H1 (cell line): ENCODE results near the gene ITSN1. TPM values are rescaled to one million over a fixed set of nuclear protein-coding genes. Genes with fewer than 3 reads are reported as not detected.

Experiments
- CTCF ChIA-PET: fragments of 300-600 bp; sonication (Branson Sonifier 250); formaldehyde crosslinking; loops from one replicate; lab custom pipeline; 2021; ENCODE audit not compliant: partially characterized antibody; lab: Charles Lee
- POLR2A ChIA-PET: fragments of 300-600 bp; sonication (Branson Sonifier 250); formaldehyde crosslinking; loops from one replicate; lab custom pipeline; 2021; ENCODE audit warnings: inconsistent platforms; ENCODE audit not compliant: partially characterized antibody; lab: Charles Lee
- DNase-seq, 2 experiments: peaks; one replicate each; pipeline versions ENCODE4 v3.0.0 to v3.0.0-alpha.2; 2010 to 2022; ENCODE audit warnings: low spot score in 2 of 2, low read depth in 1 of 2, mixed read lengths in 1 of 2
- FAIRE-seq: peaks from 2 replicates; lab custom pipeline; 2011; peaks lifted over from hg19 to GRCh38; lab: Jason Lieb, UNC
- H2AFZ ChIP-seq: 2 replicates; pipeline ENCODE4 v1.8.1; 2012; ENCODE audit warnings: low read length, inconsistent platforms
- H2AK5ac ChIP-seq: 2 replicates; pipeline ENCODE4 v1.6.1; 2013; ENCODE audit warnings: low read depth, low read length
- H2BK120ac ChIP-seq: replicated peaks from 2 replicates; pipeline ENCODE3; 2013; ENCODE audit warnings: low read depth, low read length, inconsistent platforms
- H2BK12ac ChIP-seq: 2 replicates; pipeline ENCODE4 v1.6.1; 2013; ENCODE audit warnings: low read depth, low read length
- H2BK15ac ChIP-seq: 2 replicates; pipeline ENCODE4 v1.6.1; 2013; ENCODE audit warnings: low read length
- H2BK20ac ChIP-seq: 2 replicates; pipeline ENCODE4 v1.6.1; 2013; ENCODE audit warnings: low read length
- H2BK5ac ChIP-seq: 2 replicates; pipeline ENCODE4 v1.6.1; 2013; ENCODE audit warnings: low read depth, low read length
- H3K14ac ChIP-seq: 2 replicates; pipeline ENCODE4 v1.6.1; 2013; ENCODE audit warnings: inconsistent platforms; ENCODE audit not compliant: insufficient read length
- H3K18ac ChIP-seq: 2 replicates; pipeline ENCODE4 v1.6.1; 2013; ENCODE audit warnings: low read length; ENCODE audit errors: extremely low read depth
- H3K23ac ChIP-seq: 2 replicates; pipeline ENCODE4 v1.6.1; 2013; ENCODE audit warnings: inconsistent platforms; ENCODE audit not compliant: insufficient read length
- H3K23me2 ChIP-seq: 2 replicates; pipeline ENCODE4 v1.6.1; 2013; ENCODE audit warnings: low read depth, low read length
- H3K27ac ChIP-seq: 2 replicates; pipeline ENCODE4 v1.6.1; 2011; ENCODE audit warnings: low read depth, low read length, inconsistent platforms
- H3K27me3 ChIP-seq, 4 experiments: replicated peaks in 1 of 4; 1 replicate in 1 of 4; 2 replicates in 3 of 4; pipeline versions ENCODE4 v1.6.1 to v1.8.1; 2011 to 2013; ENCODE audit warnings: low read length in 3 of 4, mild to moderate bottlenecking in 3 of 4, inconsistent platforms in 2 of 4, mixed read lengths in 2 of 4, moderate library complexity in 1 of 4; ENCODE audit not compliant: control insufficient read depth in 3 of 4, insufficient read depth in 3 of 4; ENCODE audit errors: extremely low read depth in 1 of 4
- H3K36me3 ChIP-seq, 4 experiments: 2 replicates each; pipeline versions ENCODE4 v1.6.1 to v1.8.1; 2011 to 2013; ENCODE audit warnings: mild to moderate bottlenecking in 4 of 4, low read length in 3 of 4, moderate library complexity in 2 of 4, control low read depth in 1 of 4, inconsistent platforms in 1 of 4; ENCODE audit not compliant: insufficient read depth in 4 of 4, control insufficient read depth in 2 of 4
- H3K4ac ChIP-seq: replicated peaks from 2 replicates; pipeline ENCODE3; 2013; ENCODE audit warnings: low read length, low read depth, mixed read lengths, inconsistent platforms; ENCODE audit not compliant: insufficient read length
- H3K4me1 ChIP-seq, 4 experiments: replicated peaks in 1 of 4; 1 replicate in 1 of 4; 2 replicates in 3 of 4; pipeline versions ENCODE4 v1.6.1 to v1.8.1; 2011 to 2013; ENCODE audit warnings: low read length in 3 of 4, inconsistent platforms in 2 of 4, mixed read lengths in 1 of 4; ENCODE audit not compliant: insufficient read depth in 4 of 4, control insufficient read depth in 3 of 4
- H3K4me2 ChIP-seq, 2 experiments: 2 replicates each; pipeline versions ENCODE4 v1.6.1 to v1.8.1; 2011 to 2013; ENCODE audit warnings: low read depth in 2 of 2, low read length in 2 of 2, control low read depth in 1 of 2, inconsistent platforms in 1 of 2, mild to moderate bottlenecking in 1 of 2; ENCODE audit not compliant: insufficient read depth in 1 of 2
- H3K4me3 ChIP-seq, 4 experiments: fragments of 200-600, 300-600 bp in 1 of 4; sonication (generic), shearing (Covaris generic), sonication (Bioruptor Twin) in 1 of 4; 2 replicates each; pipeline versions ENCODE4 v1.5.1 to v1.8.1; 2011 to 2016; ENCODE audit warnings: low read length in 4 of 4, low read depth in 3 of 4, control low read depth in 2 of 4, inconsistent platforms in 2 of 4, mild to moderate bottlenecking in 2 of 4, mixed read lengths in 1 of 4, moderate library complexity in 1 of 4; ENCODE audit not compliant: insufficient read depth in 2 of 4; ENCODE audit errors: extremely low read depth in 1 of 4
- H3K56ac ChIP-seq: replicated peaks from 2 replicates; pipeline ENCODE3; 2013; ENCODE audit warnings: low read depth, mild to moderate bottlenecking, mixed read lengths, low read length, inconsistent platforms; ENCODE audit not compliant: insufficient read length
- H3K79me1 ChIP-seq: 2 replicates; pipeline ENCODE4 v1.6.1; 2013; ENCODE audit warnings: low read depth, low read length, control low read depth
- H3K79me2 ChIP-seq, 2 experiments: 2 replicates each; pipeline versions ENCODE4 v1.6.1 to v1.8.1; 2012 to 2013; ENCODE audit warnings: low read length in 2 of 2, mild to moderate bottlenecking in 2 of 2, inconsistent platforms in 1 of 2; ENCODE audit not compliant: insufficient read depth in 2 of 2, control insufficient read depth in 1 of 2
- H3K9ac ChIP-seq, 4 experiments: replicated peaks in 1 of 4; 1 replicate in 1 of 4; 2 replicates in 3 of 4; pipeline versions ENCODE4 v1.6.1 to v1.8.1; 2011 to 2013; ENCODE audit warnings: low read depth in 3 of 4, low read length in 3 of 4, control low read depth in 2 of 4, mild to moderate bottlenecking in 2 of 4, moderate library complexity in 2 of 4, inconsistent platforms in 1 of 4; ENCODE audit errors: extremely low read depth in 1 of 4
- H3K9me3 ChIP-seq, 2 experiments: 2 replicates each; pipeline versions ENCODE4 v1.6.1 to v1.8.1; 2012 to 2013; ENCODE audit warnings: mild to moderate bottlenecking in 2 of 2, moderate library complexity in 2 of 2, control low read depth in 1 of 2, inconsistent platforms in 1 of 2, low read depth in 1 of 2, low read length in 1 of 2, mixed read lengths in 1 of 2; ENCODE audit not compliant: insufficient read depth in 2 of 2
- H4K20me1 ChIP-seq, 2 experiments: replicated peaks in 1 of 2; 2 replicates each; pipeline versions ENCODE3 to v1.8.1; 2011 to 2013; ENCODE audit warnings: inconsistent platforms in 2 of 2, low read length in 2 of 2, mild to moderate bottlenecking in 1 of 2; ENCODE audit not compliant: insufficient read depth in 2 of 2, control insufficient read depth in 1 of 2
- H4K5ac ChIP-seq: 2 replicates; pipeline ENCODE4 v1.6.1; 2013; ENCODE audit warnings: low read length, low read depth, mixed read lengths, inconsistent platforms; ENCODE audit not compliant: insufficient read length
- H4K8ac ChIP-seq: 2 replicates; pipeline ENCODE4 v1.8.0; 2013; ENCODE audit warnings: mild to moderate bottlenecking, moderate library complexity, low read length, inconsistent platforms; ENCODE audit not compliant: insufficient read depth; ENCODE audit errors: extremely low read depth
- H4K91ac ChIP-seq: replicated peaks from 2 replicates; pipeline ENCODE3; 2013; ENCODE audit warnings: low read length, mixed read lengths, inconsistent platforms; ENCODE audit not compliant: insufficient read length
- ATF2 ChIP-seq: IDR thresholded peaks from 2 replicates; pipeline ENCODE4 v1.6.1; 2012; ENCODE audit warnings: low read length, inconsistent platforms
- FOSL1 ChIP-seq: IDR thresholded peaks from 2 replicates; pipeline ENCODE4 v1.6.1; 2011; ENCODE audit warnings: mild to moderate bottlenecking, low read depth, low read length, moderate library complexity; ENCODE audit not compliant: insufficient read depth
- polyA plus RNA-seq, 7 experiments: library from polyadenylated mRNA; depleted of rRNA in 3 of 7; stranded (reverse) in 5 of 7; unstranded in 2 of 7; fragments of >200 nt in 5 of 7; fragments of 200-250 nt in 2 of 7; gene quantifications; 1 replicate in 5 of 7; 2 replicates in 1 of 7; 4 replicates in 1 of 7; pipeline versions ENCODE4 v1.2.1 to v1.2.3, GENCODE V29; 2011 to 2013; ENCODE audit warnings: missing spikeins in 2 of 7, mixed read lengths in 2 of 7
- total RNA-seq: library from RNA; stranded (reverse); fragmentation: NEBNext Ultra II Directional; extraction: Animal tissue kit (Norgen Biotek cat#: 25700); gene quantifications from 2 replicates; pipeline ENCODE4 v1.2.1, GENCODE V29; 2021

ITSN1 gene
- total and polyA plus RNA-seq, 2 of the 8 experiments (the other 6 are each of a cell fraction or from before 2014, with no cell fraction given) = 60.8 to 78.1 TPM

- Histone ChIP-seq H3K4me1 (peaks cover 0 to 39% (median 18%) of the 10 kb centered on the region in 4 experiments; a peak in 6 of 7 replicates), H3K18ac (peak overlapping the region; percentile 38; the same call in 1 of the 2 replicates), H3K14ac (no peak overlapping the region), H3K23ac (no peak overlapping the region), H3K4ac (peak overlapping the region; percentile 79), H2AFZ (no peak overlapping the region), H2BK120ac (peak overlapping the region; percentile 73), H3K9ac (no peak overlapping the region; a peak in 1 of 7 replicates), H2BK12ac (peak overlapping the region; percentile 71; the same call in 1 of the 2 replicates), H4K91ac (peak overlapping the region; percentile 97), H3K9me3 (no peaks in the 10 kb centered on the region), H3K56ac (no peak overlapping the region), H3K36me3 (no peaks in the 10 kb centered on the region), H3K4me2 (peak overlapping the region; percentile 59 to 63), H2BK20ac (no peak overlapping the region), H3K27ac (no peak overlapping the region; the same call in 1 of the 2 replicates), H3K79me1 (no peaks in the 10 kb centered on the region; the same call in none of the 2 replicates), H4K5ac (peak overlapping the region; percentile 95), H4K20me1 (peaks cover 0 to 2% of the 10 kb centered on the region in 2 experiments), H2AK5ac (no peak overlapping the region), H4K8ac (no peak overlapping the region)
- FAIRE-seq = no peak
- CTCF ChIA-PET = interaction anchor here (0.5 to 1.4 kb wide), 3 partner anchors 7 to 80 kb away, joined by 3 to 5 read pairs (median 4); no protein-coding TSS in a partner anchor
- TF ChIP-seq FOSL1 (no peak), ATF2 (no peak)
- TF ChIP-seq, all 59 proteins: peak for 0
- Histone ChIP-seq H2BK15ac (no peak overlapping the region), H3K4me3 (peak overlapping the region in 1 of 4 experiments; percentile 51; a peak in 2 of 8 replicates), H3K27me3 (no peaks in the 10 kb centered on the region), H3K23me2 (no peaks in the 10 kb centered on the region), H3K79me2 (peaks cover 23 to 77% of the 10 kb centered on the region in 2 experiments), H2BK5ac (peak overlapping the region; percentile 79; the same call in 1 of the 2 replicates)
- POLR2A ChIA-PET = interaction anchor here (0.7 to 1.3 kb wide), 3 partner anchors 10 to 18 kb away, joined by 3 to 5 read pairs (median 3); no protein-coding TSS in a partner anchor
- no peak for DNase-seq
Observed at GRCh38 chr21:33685613-33686197, 43.4 kb downstream of the ITSN1 start.
